ENCODE results near the gene ARF3.

Gene ARF3

GRCh38 chr12:48966177-48966895, 9.0 kb upstream of the ARF3 start:
- DNase-seq, result peak in 3 of 4 experiments; percentile 7 to 64 (median 61)

- peak in 2 of 4 experiments; percentile 18 to 20 for DNase-seq
Observed at GRCh38 chr12:48965298-48965838, 8.1 kb upstream of the ARF3 start.

- DNase-seq, result no peak
Observed at GRCh38 chr12:48961801-48962200, 4.5 kb upstream of the ARF3 start.

GRCh38 chr12:48961331-48961730, 4.0 kb upstream of the ARF3 start:
- DNase-seq, result no peak

- no peak for DNase-seq
Observed at GRCh38 chr12:48960834-48961233, 3.5 kb upstream of the ARF3 start.

GRCh38 chr12:48958049-48958388, 732 bp upstream of the ARF3 start:
- peak in 1 of 4 experiments; percentile 18 for DNase-seq

GRCh38 chr12:48956279-48957140, 777 bp downstream of the ARF3 start:
- peak; percentile 92 to 96 (median 94) for DNase-seq

GRCh38 chr12:48954841-48955501, 2.3 kb downstream of the ARF3 start:
- peak in 3 of 4 experiments; percentile 52 to 82 (median 70) for DNase-seq

GRCh38 chr12:48954061-48954460, 3.2 kb downstream of the ARF3 start:
- DNase-seq, result no peak

- no peak for DNase-seq
Observed at GRCh38 chr12:48952691-48953090, 4.6 kb downstream of the ARF3 start.

- DNase-seq, result no peak
Observed at GRCh38 chr12:48947727-48948126, 9.6 kb downstream of the ARF3 start.

GRCh38 chr12:48946943-48947342, 10.3 kb downstream of the ARF3 start:
- DNase-seq, result no peak

GRCh38 chr12:48946205-48946604, 11.1 kb downstream of the ARF3 start:
- no peak for DNase-seq

GRCh38 chr12:48943221-48943620, 14.1 kb downstream of the ARF3 start:
- DNase-seq, result no peak

GRCh38 chr12:48940181-48940580, 17.1 kb downstream of the ARF3 start:
- DNase-seq, result peak; percentile 72 to 86 (median 75)

GRCh38 chr12:48938805-48939204, 18.5 kb downstream of the ARF3 start:
- peak in 2 of 4 experiments; percentile 14 to 17 for DNase-seq

- DNase-seq, result no peak
Observed at GRCh38 chr12:48937170-48937569, 20.1 kb downstream of the ARF3 start.

GRCh38 chr12:48936379-48936979, 20.8 kb downstream of the ARF3 start:
- DNase-seq, result peak; percentile 74 to 87 (median 82)

GRCh38 chr12:48934312-48934706, 23.0 kb downstream of the ARF3 start:
- peak in 3 of 4 experiments; percentile 15 to 20 (median 18) for DNase-seq

- DNase-seq, result no peak
Observed at GRCh38 chr12:48933664-48934311, 23.5 kb downstream of the ARF3 start.

GRCh38 chr12:48932878-48933277, 24.4 kb downstream of the ARF3 start:
- DNase-seq, result no peak

- DNase-seq, result no peak
Observed at GRCh38 chr12:48930475-48930874, 26.8 kb downstream of the ARF3 start.
